HG03064 (cell line): ENCODE results near the gene RENBP.

Experiments
- ATAC-seq: cut with Tn5 transposase; IDR thresholded peaks from one replicate; pipeline ENCODE4 v1.9.1; 2021; ENCODE audit warnings: low read depth; ENCODE audit not compliant: unreplicated experiment

Gene RENBP

DNA sequence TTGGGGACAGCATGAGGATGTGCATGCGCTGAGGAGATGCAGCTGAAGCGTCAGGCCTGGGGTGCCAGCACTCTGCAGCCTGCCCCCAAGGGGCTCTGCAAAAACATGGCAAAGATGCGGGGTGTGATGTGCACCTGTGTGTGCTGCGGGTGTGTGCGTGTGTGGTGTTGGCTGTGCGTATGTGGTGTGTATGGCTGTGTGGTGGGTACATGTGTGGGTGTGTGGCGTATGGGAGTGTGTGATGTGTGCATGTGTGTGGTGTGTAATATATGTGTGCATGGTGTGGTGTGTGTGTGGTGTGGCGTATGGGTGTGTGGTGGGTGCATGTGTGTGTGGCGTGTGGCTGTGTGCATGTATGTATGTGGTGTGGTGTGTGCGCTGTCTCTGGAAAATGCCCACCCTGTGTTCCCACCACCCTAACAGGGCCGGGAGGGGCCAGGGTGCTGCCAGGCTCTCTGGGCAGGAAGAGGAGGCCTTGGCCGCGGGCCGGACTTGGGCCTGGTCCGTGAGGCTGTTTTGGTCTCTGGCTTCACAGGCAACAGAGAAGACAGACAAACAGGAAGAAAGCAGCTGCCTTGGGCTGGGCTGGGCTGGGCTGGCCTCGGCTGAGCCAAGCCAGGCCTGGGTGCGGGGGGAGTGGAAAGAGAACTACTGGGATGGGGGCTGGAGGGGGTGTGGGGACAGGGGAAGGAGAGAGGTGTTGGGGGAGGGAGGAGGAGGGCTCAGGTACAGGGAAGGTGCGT is 41.0 kb downstream of the RENBP start:
- ATAC-seq = no peak

- ATAC-seq = no peak
Measured at GRCh38 chrX:153902385-153902784, 42.1 kb downstream of the RENBP start.

DNA sequence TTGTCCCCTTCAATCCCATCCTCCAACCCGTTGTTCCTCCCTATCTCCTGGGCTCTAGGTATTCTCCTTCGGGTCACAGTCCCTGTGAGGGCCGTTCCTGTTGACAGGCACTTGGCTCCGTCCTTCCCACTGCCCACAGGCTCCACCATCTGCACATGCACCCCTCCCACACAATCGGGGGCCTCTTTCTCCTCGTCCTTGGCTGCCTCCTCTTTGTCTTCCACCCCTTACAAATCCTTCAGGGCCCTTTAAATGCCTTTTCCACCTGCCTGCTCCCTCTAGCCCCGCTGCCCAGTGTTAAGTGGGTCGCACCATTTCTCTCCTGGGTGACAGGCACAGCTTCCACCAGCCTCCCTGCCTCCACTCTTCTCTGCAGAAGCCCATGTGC is 42.7 kb downstream of the RENBP start:
- no peak for ATAC-seq

DNA sequence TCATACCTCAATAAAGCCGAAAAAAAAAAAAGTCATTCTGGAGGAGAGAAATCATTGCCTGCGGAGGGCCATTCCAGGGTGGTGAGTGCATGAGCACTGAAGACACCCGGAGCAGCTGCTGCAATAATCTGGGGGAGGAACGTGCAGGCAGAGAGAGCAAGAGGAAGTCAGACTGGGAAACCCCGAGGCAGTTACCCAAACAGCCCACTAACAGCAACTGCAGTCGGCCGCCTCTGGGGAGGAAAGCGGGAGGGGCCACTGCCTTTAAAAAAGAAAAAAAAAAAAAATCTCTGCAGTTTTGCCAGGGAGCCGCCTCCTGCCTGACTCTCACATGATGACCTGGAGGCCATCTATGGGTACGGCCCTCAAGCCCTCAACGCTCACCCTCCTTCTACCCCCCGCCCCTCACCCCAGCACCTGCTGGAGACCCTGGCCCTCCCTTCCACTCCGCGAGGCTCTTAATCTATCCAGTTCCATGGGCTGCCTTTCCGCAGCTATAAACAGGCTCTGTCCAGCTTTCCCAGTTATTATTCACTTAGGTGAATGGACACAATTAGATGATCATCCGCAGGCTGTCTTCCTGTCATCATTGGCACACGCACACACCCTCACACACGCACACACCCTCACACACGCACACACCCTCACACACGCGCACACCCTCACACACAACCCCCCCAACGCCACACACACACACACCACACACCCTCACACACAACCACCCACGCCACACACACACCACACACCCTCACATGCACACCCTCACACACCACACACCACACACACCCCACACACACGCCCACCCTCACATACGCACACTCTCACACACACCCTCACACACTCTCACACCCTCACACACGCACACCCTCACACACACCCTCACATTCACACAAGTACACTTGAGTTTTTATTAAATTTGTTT is 43.4 kb downstream of the RENBP start:
- ATAC-seq = peak; percentile 84

GRCh38 chrX:153897899-153898298 is 46.5 kb downstream of the RENBP start:
- no peak for ATAC-seq

DNA sequence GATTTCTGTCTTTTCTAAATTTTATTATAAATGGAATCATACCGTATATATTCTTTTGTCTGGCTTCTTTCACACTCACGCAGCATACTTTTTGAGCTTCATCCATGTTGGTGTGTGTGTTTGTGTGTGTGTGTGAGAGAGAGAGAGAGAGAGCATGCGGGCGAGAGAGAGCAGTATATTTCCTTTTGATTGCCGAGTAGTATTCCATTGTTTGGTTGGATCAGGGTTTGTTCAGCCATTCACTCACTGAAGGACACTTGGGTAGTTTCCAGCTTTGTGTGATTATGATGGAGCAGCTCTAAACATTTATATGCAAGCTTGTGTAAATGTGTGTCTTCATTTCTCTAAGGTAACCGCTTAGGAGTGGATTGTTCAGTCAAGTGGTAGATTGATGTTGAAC is 55.3 kb downstream of the RENBP start:
- no peak for ATAC-seq

GRCh38 chrX:153888344-153888743 is 56.1 kb downstream of the RENBP start:
- ATAC-seq = no peak

- no peak for ATAC-seq
Measured at GRCh38 chrX:153887385-153887784, 57.1 kb downstream of the RENBP start.

- no peak for ATAC-seq
Measured at GRCh38 chrX:153886915-153887314, 57.5 kb downstream of the RENBP start.

DNA sequence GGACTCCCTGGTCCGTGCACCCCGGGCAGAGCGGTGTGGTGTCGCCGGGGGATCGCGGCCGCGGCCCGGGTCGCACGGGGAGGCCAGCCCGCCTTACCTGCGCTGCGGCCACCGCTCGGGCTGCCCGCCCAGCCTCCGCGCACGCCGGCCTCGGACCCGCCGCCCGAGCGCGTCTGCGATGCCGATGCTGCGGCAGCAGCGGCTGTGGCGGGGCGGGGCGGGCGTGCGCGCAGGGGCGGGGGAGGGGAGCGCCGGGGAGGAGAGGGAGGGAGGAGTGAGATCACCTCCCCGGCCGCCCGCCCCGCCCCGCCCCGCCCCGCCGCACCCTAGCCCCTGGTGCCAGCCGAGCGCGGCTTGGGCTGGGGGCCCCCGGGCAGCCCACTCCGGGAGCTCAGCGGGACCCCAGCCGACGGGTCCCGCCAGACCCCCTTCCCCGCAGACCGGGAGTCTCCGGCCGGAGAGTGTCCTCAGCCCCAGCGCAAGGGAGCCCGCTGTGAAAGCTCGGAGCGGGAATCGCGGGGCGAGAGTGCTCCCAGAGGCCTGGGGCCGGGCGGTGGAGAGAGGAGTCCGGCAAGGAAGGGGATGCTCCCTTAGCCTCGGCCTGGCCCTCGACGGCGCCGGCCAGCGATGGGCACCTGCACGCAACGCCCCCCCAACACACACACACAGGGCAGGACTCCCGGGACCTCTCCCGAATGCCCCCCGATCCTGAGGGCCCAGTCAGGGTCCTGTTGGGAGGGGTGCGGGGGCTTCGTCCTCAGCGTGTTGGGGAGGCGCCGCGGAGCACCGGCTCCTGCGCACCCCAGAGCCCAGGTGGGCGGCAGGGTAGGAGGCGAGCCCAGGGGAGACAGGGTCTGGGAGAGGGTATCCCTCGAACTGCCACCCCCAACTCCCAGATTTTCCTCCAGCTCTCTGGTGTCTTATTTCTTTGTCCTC is 58.2 kb downstream of the RENBP start, which contains the start of gene L1CAM:
Gene L1CAM, minus strand, starts transcription at position 206 of the 936 bp plus-strand sequence. CDS start 10,337 bp downstream, outside the sequence.
- no peak for ATAC-seq
